HG02610 (cell line): ENCODE measurements around the gene ADAR.
"Not testable (repeated sequence)": the region's sequence is repeated elsewhere in the genome, so short reads cannot be mapped to it uniquely, and the experiment has no call there.

Experiments used
- ATAC-seq: cut with Tn5 transposase; IDR thresholded peaks from one replicate; pipeline ENCODE4 v1.9.1; 2021; ENCODE audit warnings: mild to moderate bottlenecking, moderate library complexity; ENCODE audit not compliant: unreplicated experiment

Gene ADAR, protein sequence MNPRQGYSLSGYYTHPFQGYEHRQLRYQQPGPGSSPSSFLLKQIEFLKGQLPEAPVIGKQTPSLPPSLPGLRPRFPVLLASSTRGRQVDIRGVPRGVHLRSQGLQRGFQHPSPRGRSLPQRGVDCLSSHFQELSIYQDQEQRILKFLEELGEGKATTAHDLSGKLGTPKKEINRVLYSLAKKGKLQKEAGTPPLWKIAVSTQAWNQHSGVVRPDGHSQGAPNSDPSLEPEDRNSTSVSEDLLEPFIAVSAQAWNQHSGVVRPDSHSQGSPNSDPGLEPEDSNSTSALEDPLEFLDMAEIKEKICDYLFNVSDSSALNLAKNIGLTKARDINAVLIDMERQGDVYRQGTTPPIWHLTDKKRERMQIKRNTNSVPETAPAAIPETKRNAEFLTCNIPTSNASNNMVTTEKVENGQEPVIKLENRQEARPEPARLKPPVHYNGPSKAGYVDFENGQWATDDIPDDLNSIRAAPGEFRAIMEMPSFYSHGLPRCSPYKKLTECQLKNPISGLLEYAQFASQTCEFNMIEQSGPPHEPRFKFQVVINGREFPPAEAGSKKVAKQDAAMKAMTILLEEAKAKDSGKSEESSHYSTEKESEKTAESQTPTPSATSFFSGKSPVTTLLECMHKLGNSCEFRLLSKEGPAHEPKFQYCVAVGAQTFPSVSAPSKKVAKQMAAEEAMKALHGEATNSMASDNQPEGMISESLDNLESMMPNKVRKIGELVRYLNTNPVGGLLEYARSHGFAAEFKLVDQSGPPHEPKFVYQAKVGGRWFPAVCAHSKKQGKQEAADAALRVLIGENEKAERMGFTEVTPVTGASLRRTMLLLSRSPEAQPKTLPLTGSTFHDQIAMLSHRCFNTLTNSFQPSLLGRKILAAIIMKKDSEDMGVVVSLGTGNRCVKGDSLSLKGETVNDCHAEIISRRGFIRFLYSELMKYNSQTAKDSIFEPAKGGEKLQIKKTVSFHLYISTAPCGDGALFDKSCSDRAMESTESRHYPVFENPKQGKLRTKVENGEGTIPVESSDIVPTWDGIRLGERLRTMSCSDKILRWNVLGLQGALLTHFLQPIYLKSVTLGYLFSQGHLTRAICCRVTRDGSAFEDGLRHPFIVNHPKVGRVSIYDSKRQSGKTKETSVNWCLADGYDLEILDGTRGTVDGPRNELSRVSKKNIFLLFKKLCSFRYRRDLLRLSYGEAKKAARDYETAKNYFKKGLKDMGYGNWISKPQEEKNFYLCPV

DNA sequence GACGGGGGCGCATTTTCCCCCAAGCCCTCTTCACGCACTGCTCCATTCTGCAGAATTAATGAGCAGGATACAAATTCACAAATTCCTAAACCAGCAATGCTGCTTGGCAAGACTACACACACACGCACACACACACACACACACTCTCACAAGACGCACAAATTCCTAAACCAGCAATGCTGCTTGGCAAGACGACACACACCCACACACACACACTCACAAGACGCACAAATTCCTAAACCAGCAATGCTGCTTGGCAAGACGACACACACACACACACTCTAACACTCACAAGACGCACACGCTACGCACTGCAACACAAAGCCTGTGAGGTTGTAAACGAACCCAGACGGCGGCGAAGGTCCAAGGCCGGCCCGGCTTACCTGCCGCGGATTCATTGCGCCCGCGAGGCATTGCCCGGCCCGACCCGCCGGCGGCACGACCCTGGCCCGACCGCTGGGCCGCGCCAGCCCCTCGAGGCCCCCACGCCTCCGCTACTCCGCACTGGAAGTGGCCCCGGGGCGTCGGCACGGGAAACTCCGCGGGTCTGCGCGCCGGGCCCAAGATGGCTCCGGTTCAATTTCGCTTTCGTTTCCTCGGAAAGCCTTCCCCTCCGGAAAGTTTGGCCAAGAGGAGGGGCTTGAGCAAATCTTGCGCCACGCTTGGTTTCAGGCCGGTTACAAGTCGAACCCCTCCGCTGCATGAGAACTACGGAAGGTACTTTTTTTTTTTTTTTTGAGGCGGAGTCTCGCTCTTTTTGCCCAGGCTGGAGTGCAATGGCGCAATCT lies at the start of gene ADAR:
ADAR (minus strand) TSS at position 578 of the 788 bp plus-strand sequence; CDS start at position 398, 180 bp downstream.
- peak; percentile 65 for ATAC-seq

DNA sequence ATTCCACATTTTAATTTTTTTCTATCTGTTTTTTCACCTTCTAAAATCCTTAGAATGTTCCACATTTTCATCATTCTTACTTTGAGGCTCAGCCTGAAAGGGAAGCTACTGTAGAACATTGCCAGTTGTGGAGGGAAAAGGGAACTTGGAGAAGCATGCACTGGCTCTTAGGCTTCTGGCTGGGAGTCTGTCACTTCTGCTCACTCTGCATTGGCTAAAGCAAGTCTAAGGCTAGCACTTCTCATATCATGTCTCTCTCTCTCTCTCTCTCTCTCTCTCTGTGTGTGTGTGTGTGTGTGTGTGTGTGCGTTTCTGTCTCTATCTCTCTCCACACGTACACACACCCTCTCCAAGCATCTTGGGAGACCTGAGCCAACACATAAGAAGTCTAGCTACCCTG lies 49.6 kb upstream of the ADAR start:
- ATAC-seq, result no peak

DNA sequence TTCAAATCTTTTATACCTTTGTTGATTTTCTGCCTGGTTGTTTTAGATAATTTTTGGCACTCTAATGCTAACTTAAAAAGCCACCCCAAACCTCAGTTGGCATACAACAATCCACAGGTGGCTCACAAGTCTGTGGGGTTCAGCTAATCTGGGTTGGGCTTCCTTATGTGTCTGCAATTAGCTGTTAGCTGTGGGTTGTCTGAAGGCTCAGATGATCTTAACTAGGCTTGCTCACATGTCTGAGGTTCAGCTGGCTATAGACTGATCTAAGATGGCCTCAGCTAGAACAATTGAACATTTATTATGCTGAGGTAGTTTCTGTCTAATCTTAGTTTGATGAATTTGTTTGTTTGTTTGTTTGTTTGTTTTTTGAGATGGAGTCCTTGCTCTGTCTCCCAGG lies 44.9 kb upstream of the ADAR start:
- no peak for ATAC-seq

DNA sequence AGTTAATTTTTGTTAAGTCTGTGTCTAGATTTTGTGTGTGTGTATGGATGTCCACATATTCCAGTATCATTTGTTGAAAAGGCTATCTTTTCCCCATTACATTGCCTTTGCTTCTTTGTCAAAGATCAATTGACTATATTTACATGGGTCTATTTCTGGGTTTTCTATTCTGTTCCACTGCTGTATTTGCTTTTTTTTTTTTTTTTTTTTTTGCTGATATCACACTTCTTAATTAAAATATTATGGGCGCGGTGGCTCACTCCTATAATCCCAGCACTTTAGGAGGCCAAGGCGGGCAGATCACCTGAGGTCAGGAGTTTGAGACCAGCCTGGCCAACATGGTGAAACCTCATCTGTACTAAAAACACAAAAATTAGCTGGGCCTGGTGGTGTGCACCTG lies 36.7 kb upstream of the ADAR start:
- not testable (repeated sequence) for ATAC-seq

DNA sequence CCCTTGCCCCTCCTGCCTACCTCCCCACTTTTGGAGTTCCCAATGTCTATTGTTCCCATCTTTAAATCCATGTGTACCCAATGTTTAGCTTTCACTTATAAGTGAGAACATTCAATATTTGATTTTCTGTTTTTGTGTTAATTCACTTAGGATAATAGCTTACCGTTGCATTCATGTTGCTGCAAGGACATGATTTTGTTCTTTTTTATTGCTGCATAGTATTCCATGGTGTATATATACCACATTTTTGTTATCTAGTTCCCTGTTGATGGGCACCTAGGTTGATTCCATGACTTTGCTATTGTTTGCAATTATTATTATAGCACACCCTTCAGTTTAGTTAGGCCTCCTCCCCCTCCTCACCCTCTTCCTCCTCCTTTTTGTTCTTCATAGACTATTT lies 33.5 kb upstream of the ADAR start:
- ATAC-seq, result no peak

DNA sequence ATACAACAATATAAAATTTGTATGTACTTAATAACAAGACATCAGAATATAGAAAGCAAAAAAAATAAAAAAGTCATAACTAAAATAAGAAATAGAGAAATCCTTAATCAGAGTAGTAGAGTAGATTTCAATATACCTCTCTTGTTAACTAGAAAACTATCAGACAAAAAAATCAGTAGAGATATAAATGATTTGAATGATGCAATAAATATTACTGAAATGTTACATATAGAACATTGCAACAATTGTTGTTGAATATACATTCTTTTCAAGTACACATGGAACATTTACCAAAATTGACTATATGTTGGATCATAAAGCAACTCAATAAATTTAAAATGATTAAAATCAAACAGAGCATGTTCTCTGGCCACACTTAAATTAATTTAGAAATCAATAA lies 31.9 kb upstream of the ADAR start:
- ATAC-seq, result no peak

DNA sequence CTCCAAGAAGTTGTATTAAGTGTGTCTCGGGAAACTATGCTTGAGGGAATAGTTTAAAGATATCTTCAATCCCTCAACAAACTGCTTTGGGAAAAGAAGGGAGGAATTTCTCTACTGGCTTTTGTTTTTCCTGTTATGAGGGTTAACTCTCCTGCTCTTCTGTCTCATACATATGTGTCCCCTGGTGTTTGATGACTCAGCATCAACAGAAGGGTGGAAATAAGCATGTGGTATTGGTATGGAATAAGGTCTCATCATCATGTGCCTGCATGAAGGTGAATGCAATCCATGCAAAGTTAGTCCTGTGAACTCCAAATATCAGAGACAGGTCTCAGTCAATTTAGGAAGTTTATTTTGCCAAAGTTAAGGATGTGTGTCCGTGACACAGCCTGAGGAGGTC lies 27.2 kb upstream of the ADAR start:
- ATAC-seq, result no peak

DNA sequence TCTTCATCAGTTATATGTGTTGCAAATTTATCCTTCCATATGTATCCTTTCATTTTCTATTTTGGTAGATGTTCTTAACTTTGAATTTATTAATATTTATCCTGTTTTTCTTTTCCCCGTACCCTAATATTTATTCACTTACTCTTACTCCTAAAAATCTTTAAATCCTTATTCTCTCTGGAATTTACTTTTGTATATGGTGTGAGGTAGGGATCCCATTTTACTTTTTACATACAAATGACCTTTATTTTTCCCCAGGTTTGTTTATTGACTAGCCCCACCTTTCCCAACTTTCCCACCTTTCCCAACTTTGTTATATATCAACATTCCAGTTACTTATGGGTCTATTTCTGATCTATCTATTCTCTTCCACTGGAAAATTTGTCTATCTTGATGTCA lies 21.7 kb upstream of the ADAR start:
- ATAC-seq, result no peak

DNA sequence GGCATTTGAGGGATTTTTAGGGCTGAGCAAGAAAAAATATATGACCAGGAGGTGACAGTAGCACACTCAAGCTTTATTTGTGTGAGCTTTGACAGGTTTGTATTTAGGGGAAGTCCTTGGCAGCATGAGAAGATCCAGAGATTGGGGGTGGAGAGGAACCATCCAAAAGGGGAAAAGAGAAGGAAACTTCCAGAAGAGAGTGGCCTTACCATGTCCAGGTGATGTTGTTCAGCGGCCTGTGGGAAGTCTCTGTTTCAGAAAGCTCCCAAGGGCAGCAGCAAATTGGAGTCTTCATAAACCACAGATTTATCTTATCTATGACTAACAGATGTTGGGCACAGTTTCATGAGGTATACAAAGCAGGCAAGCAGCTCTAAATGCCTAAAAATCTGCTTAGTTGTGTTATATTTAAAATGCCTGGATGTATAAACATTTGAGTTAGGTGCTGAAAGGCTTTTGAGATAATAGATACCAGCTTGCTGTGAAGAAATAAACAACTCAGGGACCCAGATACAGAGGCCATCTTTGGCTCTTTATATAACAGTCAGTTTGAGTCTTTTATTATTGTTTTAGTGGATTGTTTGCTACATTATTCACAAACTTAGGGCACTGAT lies 21.2 kb upstream of the ADAR start:
- no peak for ATAC-seq

DNA sequence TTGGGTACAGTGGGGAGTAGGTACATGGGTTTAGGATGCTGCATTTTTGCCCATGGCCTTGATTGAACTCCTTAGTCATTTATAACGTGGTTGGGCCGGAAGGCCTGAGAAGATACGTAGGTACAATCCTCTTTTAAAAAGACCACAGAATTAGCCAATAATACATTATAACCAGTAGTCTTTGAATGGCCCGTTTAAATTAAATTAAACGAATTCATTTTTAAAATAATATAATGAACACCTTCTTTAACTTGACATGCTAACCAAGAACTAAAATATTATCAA lies 20.1 kb upstream of the ADAR start:
- ATAC-seq, result no peak

DNA sequence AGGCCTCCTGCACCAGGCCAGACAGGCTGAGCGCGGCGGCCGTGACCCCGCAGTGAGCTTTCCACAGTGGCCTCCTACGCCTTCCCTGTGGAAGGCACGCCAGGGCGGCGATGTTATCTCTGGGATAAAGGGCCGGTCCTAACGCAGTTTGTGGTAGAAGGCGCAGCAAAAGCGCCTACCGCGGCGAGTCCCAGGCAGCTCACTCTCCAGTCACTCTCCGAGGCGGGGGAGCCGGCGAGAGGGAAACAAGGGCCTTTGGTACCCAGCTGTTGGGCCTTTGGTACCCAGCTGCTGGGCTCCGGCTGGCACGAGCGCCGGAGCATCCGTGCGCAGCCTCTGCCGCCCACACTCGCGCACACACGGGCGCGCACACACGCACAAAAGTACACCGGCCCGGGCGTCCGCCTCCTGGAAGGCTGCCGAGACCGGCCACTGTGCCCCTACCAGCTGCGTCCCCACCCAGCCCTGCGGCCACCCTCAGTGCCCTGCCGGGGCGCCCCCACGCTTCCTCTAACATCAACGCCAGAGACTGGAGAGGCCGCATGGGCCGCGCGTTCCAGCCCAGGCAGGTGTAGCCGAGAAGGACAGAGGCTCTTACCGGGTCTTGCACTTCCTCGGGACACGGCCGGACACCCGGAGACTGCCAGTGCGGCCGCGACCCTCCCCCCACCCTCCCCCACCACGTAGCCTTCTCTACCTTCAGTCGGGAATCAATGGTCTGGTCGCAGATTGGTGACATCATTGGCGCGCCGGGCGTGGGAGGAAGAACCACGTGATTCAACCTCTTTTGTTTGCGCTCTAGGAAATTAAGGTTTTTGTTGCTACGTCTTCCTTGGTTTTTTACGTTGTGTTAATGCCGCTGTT lies 19.5 kb upstream of the ADAR start:
- peak; percentile 38 for ATAC-seq

DNA sequence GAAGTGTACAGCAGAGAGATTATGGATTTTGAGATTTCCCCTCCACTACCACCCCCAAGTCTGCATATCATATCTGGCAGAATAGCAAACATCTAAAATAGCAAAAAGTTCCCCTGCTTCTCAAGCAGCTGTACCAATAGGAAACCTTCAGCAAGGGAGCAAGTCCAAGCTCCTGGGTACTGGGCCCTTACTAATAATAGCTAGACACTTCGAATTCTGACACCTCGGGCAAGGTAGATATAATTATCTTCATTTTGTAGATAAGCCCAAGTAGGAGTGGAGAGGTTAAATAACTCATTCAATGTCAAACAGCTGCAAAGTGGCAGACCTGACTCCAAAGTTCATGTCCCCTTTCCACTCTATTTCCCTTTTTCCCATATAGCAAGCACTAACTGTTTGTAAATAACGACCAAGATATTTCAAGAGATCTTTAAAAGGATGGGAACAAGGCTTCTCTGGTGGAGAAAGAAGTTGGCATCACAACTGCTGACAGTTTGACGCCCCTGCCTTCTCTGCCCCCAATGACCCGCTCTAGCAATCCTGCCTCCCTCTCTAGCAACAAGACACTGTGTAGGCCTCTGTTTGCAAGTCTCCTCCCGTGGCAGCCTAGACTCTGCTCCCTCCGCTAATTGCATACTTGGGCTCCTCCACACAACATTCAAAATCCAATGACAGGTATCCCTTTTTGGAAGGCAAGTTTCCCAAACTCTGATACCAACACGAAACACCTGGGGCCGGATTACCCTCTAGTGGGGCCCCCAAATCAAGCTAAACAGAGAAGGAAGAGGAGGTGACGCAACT lies 18.7 kb upstream of the ADAR start:
- no peak for ATAC-seq

DNA sequence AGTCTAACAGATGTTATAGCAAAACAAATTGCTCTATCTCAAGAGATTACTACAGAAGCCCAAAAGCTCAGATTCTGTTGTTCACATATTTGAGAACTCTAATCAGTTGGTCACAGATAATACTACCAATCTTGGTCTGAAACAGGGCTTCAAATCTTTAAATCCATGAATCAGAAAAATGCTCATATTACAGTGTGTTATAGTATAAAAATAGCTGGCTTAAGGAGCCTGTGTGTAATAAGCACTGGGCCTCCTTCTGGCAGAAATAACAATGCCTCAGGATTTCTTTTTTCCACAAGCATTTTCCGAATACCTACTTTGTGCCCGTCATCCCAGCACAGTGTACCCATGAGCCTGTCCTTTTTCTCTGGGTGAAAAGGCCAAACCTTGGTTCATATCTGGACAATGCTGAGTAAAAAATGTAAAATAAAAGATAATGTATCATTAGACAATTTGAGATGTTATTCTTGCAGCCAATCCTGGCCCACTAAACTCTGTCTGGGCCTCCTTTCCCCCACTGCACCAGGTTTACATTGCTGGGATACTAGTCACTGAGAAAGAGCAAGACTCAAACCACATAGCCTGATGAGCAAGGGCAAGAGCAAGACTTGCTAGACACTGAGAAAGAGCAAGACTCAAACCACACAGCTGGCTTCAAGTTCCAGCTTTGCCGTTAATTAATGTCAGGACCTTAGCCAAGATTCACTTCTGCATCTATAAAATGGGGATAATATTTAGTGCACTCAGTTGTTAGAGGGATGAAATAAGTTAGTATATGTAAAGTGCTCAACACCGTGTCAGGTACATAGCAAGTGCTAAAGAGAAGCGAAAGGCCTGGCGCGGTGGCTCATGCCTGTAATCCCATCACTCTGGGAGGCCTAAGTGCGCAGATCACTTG lies 17.0 kb upstream of the ADAR start:
- no peak for ATAC-seq

DNA sequence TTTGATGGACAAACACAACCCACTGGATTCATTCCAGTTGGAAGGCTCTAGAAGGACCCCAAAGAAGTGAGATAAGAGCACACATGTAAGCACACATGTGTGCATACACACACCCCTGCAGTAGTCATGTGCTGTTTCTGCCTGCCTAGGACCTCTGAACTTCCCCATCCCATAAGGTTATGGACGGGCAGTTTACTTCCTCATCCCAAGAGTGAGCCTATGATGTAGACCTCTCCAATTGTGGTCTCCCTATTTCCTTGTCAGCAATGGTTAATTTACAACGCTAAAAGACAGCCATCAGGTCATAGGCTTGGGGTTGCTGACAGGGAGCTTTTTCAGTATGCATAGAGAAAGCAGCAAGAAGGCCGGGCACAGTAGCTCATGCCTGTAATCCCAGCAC lies 15.4 kb upstream of the ADAR start:
- ATAC-seq, result no peak

DNA sequence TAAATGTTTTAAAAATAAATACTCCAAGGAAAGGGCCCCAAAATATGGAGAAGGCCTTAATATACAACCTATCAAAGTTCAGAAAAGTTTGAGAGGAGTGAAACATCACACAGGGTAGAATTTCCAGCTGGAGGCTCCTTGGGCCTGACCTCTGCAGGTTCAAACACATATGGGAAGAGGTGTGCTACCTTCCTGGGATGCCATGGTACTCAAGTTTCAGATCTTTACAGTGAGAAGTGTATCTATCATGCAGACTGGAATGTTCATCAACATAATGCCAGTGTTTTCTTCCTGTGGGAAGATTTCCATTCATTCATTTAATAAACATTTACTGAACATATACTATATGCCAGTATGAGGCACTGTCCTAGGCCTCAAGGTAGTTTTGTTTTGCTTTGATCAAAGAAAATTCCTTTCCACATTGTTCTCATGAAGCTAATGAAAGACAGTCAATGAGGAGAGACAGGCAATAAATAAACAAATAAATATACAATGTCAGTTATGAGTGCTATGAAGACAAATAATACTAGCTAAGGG lies 14.6 kb upstream of the ADAR start:
- ATAC-seq, result no peak

DNA sequence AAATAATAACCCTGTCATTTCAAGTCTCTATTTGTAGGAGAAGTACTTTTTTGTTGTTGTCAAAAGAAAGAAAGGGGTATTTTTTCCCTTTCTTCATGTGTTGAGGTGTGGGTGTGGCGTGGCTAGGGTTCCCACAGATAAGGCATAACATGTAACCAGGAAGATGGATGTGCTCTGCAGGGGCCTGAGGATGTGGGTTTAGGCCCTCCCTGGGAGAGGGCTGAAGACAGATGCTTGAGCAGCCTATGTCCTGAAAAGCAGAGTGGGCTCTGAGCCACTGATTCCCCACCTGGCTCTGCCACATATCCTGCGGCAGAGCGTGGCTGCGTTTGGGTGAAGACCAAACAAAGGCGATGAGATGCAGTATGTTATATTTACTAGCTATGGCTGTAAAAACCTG lies 13.9 kb upstream of the ADAR start:
- no peak for ATAC-seq

DNA sequence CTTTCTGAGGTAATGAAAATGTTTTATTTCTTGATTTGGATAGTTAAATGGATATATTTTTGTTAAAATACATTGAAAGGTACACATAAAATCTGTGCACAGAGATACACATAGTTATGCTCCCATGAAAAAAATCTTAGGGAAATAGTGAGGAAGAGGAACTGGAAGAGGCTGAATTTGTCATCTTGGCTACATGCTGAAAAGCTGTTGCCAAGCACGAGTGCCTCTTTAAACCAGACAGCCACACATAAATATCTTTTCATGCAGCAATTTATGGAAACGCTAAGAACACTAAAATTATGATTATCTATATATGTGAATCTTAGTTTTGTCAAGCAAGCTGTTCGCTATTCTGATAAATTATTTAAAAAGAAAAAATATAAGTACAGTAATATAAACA lies 12.8 kb upstream of the ADAR start:
- no peak for ATAC-seq
